Body of pancreas (tissue), 4 donors: ENCODE data around the gene PPCDC. TPM values are rescaled to one million over a fixed set of nuclear protein-coding genes. Genes with fewer than 3 reads are reported as not detected.
"Not testable (repeated sequence)": the region's sequence is repeated elsewhere in the genome, so short reads cannot be mapped to it uniquely, and the experiment has no call there.

Source experiments
- ATAC-seq: fragments of 150-250 bp; one replicate; pipeline ENCODE4 v1.9.1; 2016
- DNase-seq, 4 donors: peaks; one replicate each; pipeline ENCODE4 v3.0.0-alpha.2; 2019
- H3K27ac ChIP-seq, 4 donors: fragments of 200-600 bp; sonication (generic); 1 replicate in 3 of 4; 2 replicates in 1 of 4; pipeline versions ENCODE4 v1.5.1 to v1.6.1; 2016 to 2019; ENCODE audit warnings: mild to moderate bottlenecking in 1 of 4, mixed read lengths in 1 of 4, moderate library complexity in 1 of 4
- H3K27me3 ChIP-seq, 2 donors: fragments of 200-600 bp; sonication (generic); one replicate each; pipeline ENCODE4 v1.6.0; 2016; ENCODE audit warnings: mild to moderate bottlenecking in 1 of 2
- H3K36me3 ChIP-seq, 2 donors: fragments of 200-600 bp; sonication (generic); replicated peaks in 1 of 2; 2 replicates each; pipeline ENCODE4 v1.5.1; 2016; ENCODE audit warnings: low read depth in 2 of 2; ENCODE audit not compliant: insufficient read depth in 1 of 2
- H3K4me1 ChIP-seq: fragments of 200-600 bp; sonication (generic); one replicate; pipeline ENCODE4 v1.6.0; 2016
- H3K4me3 ChIP-seq, 2 donors: fragments of 200-600 bp; sonication (generic); 1 replicate in 1 of 2; 2 replicates in 1 of 2; pipeline ENCODE4 v1.5.1; 2016 to 2019
- H3K9me3 ChIP-seq, 3 donors: fragments of 200-600 bp; sonication (generic); 1 replicate in 2 of 3; 2 replicates in 1 of 3; pipeline ENCODE4 v1.5.1; 2016
- POLR2A ChIP-seq, 3 donors: fragments of 450-650 bp; IDR thresholded peaks; one replicate each; pipeline ENCODE4 v1.6.1; 2016; ENCODE audit warnings: antibody characterized with exemption in 3 of 3, mild to moderate bottlenecking in 2 of 3
- WGBS, 2 donors: methylation state at CpG; one replicate each; pipeline ENCODE4 v1.1.5; 2017; 5-methylcytosine and 5-hydroxymethylcytosine counted together
- intact Hi-C: fragments of 100-400 bp; cut with DNase I; formaldehyde crosslinking; loops from one replicate; pipeline ENCODE4 v1.15.1; 2023
- total RNA-seq, 2 donors: library from RNA; depleted of rRNA; stranded (reverse); fragments of >200 nt; gene quantifications; one replicate each; pipeline ENCODE4 v1.1.0, GENCODE V29; 2016
- TF ChIP-seq, protein P1 (sequence below), 7 experiments: fragments of 450-650 bp in 4 of 7; fragments of 200-600 bp in 3 of 7; sonication (generic) in 3 of 7; IDR thresholded peaks; one replicate each; pipeline ENCODE4 v1.5.1; 2016 to 2019; ENCODE audit warnings: antibody characterized with exemption in 7 of 7

Gene PPCDC
- total RNA-seq, 2 donors from 2014 or later = 12.5 to 13.2 TPM

DNA sequence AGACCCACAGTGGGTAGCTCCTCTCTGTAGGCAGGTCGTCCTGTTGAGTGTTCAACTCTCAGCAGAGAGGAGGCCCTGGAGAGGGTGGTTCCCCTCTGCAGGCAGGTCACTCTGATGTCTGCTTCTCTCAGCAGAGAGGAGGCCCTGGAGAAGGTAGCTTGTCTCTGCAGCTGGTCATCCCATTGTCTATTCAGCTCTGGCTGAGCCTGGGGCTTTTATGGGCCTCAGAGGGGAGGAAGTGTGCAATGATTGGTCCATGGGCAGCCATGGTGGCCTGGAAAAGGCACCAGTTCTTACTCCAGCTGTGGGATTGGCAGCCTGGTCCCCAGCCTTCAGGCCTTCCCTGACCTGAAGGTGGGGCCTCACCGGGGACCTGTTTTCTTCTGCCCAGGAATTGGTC, 52.9 kb downstream of the PPCDC start:
- DNase-seq (no peak), ATAC-seq (no peak)
- TF ChIP-seq, protein P1, sequence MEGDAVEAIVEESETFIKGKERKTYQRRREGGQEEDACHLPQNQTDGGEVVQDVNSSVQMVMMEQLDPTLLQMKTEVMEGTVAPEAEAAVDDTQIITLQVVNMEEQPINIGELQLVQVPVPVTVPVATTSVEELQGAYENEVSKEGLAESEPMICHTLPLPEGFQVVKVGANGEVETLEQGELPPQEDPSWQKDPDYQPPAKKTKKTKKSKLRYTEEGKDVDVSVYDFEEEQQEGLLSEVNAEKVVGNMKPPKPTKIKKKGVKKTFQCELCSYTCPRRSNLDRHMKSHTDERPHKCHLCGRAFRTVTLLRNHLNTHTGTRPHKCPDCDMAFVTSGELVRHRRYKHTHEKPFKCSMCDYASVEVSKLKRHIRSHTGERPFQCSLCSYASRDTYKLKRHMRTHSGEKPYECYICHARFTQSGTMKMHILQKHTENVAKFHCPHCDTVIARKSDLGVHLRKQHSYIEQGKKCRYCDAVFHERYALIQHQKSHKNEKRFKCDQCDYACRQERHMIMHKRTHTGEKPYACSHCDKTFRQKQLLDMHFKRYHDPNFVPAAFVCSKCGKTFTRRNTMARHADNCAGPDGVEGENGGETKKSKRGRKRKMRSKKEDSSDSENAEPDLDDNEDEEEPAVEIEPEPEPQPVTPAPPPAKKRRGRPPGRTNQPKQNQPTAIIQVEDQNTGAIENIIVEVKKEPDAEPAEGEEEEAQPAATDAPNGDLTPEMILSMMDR (IDR thresholded peaks at IDR 0.05) = no peak
- TF ChIP-seq POLR2A (IDR thresholded peaks at IDR 0.05) = no peak
- WGBS, 2 donors = 80 to 82% methylated on average over 1 to 2 of the region's 2 CpGs
- intact Hi-C loops = no loop called here
- Histone ChIP-seq H3K4me1 (no peaks in the 10 kb centered on the region), H3K27me3 (no peaks in the 10 kb centered on the region), H3K36me3 (no peaks in the 10 kb centered on the region), H3K9me3 (no peaks in the 10 kb centered on the region), H3K27ac (no peak overlapping the region), H3K4me3 (no peak overlapping the region)

DNA sequence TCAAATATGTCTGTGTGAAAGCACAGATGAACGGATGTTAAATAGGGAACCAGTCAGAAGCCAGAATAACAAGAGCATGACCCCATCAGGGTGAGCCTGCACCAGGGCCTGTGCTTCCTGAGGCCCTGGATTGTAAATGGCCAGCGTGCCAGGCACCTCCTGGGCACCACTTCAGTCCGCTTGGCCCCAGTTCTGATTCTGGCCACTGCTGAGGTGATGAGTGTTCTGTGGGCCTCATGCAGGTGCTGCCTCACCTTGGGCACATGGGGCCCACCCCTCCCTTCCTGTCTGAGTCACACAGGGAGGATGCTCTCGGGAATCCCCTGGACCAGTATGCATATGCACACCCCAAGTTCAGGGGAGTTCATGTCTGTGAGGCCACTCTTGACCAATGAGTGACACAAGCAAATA, 54.2 kb downstream of the PPCDC start:
- intact Hi-C loops, H3K9me3 ChIP-seq, DNase-seq, H3K27me3 ChIP-seq, H3K27ac ChIP-seq, H3K4me3 ChIP-seq, H3K36me3 ChIP-seq, H3K4me1 ChIP-seq, ATAC-seq: not testable (repeated sequence)
- WGBS, 2 donors = 75 to 86% methylated on average over 4 of the region's 4 CpGs

DNA sequence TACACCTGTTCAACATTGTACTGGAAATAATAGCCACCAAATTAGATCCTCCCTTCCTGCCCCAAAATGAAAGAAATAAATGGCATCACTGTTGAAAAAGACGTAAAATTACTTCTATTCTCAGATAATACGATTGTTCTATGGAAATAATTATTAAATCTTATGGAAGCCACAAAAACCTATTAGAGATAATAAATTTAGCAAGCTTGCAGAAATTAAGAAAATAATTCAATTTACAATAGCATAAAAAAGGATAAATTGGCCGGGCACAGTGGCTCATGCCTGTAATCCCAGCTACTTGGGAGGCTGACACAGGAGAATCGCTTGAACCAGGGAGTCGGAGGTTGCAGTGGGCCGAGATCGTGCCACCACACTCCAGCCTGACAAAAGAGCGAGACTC, 57.8 kb downstream of the PPCDC start:
- Histone ChIP-seq H3K27ac (no peak overlapping the region), H3K4me3 (no peak overlapping the region), H3K9me3 (no peaks in the 10 kb centered on the region), H3K4me1 (no peaks in the 10 kb centered on the region), H3K27me3 (no peaks in the 10 kb centered on the region), H3K36me3 (no peaks in the 10 kb centered on the region)
- TF ChIP-seq POLR2A (IDR thresholded peaks at IDR 0.05) = no peak
- intact Hi-C loops = no loop called here
- no peak for ATAC-seq
- DNase-seq = no peak
- WGBS, 2 donors = 83 to 92% methylated on average over 8 of the region's 8 CpGs

DNA sequence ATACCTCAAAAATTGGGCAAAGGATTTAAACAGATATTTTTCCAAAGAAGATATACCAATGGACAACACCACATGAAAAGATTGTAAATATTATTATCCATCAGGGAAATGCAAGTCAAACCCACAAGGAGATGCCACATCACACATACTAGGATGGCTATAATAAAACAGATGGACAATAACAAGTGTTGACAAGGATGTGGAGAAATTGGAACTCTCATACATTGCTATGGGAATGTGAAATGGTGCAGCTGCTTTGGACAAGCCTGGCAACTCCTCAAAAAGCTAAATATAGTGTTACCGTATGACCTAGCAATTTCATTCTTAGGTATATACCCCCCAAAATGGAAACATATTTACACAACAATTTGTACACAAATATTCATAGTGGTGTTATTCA, 59.3 kb downstream of the PPCDC start:
- no peaks in the 10 kb centered on the region for H3K9me3 ChIP-seq
- no peak for ATAC-seq
- no peaks in the 10 kb centered on the region for H3K36me3 ChIP-seq
- no peak for DNase-seq
- no peak overlapping the region for H3K4me3 ChIP-seq
- TF ChIP-seq, protein P1 (IDR thresholded peaks at IDR 0.05) = no peak
- TF ChIP-seq POLR2A (IDR thresholded peaks at IDR 0.05) = no peak
- H3K27me3 ChIP-seq = no peaks in the 10 kb centered on the region
- 42 to 50% methylated on average over 1 of the region's 1 CpG for WGBS, 2 donors
- intact Hi-C loops = no loop called here
- no peaks in the 10 kb centered on the region for H3K4me1 ChIP-seq
- H3K27ac ChIP-seq = no peak overlapping the region

DNA sequence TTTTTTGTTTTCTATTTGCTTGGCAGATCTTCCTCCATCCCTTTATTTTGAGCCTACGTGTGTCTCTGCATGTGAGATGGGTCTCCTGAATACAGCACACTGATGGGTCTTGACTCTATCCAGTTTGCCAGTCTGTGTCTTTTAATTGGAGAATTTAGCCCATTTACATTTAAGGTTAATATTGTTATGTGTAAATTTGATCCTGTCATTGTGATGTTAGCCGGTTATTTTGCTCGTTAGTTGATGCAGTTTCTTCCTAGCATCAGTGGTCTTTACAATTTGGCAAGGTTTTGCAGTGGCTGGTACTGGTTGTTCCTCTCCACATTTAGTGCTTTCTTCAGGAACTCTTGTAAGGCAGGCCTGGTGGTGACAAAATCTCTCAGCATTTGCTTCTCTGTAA, 62.3 kb downstream of the PPCDC start:
- H3K9me3 ChIP-seq, H3K27ac ChIP-seq, H3K4me3 ChIP-seq, H3K36me3 ChIP-seq, intact Hi-C loops, DNase-seq, H3K4me1 ChIP-seq, ATAC-seq, H3K27me3 ChIP-seq: not testable (repeated sequence)
- 97 to 99% methylated on average over 3 of the region's 3 CpGs for WGBS, 2 donors

DNA sequence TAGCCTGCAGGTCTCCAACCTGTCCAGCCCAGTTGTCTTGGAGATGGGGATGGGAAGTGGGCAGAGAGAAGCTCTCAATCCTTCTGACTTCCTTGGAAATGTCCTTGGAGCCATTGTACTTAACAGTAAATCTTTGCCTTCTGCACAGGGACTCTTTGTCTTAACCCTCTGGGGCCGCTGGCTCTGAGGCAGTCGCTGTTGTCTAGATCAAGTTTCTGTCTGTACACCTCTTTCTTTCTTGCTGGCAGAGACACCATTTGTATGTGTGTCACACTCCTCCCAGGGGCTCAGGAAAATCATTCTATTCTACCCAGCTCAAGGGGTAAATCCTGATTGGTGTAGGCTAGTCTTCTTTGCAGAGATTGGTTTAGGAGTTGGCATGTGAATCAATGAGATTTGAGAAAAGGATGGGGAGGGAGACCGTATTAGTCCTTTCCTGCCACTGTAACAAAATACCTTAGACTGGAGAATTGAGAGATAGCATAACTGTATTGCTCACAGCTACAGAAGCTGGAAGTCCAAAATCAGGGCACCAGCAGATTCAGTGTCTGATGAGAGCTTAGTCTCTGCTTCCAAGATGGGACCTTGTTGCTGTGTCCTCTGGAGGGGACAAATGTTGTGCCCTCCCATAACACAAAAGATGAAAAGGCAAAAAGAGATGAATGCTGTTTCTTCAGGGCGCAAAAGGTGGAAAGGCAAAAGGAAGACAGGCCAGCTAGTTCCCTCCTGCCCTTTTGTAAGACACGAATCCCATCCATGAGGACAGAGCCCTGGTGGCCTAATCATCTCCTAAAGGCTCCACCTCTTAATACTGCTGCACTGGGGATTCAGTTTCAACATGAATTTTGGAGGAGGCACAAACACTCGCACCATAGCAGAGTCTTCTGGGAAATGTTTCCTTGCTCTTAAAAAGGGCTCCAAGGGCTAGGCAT, 66.3 kb downstream of the PPCDC start:
- Histone ChIP-seq H3K27ac (peak overlapping the region in 1 of 4 donors; percentile 1), H3K9me3 (no peaks in the 10 kb centered on the region), H3K36me3 (no peaks in the 10 kb centered on the region), H3K4me3 (no peak overlapping the region), H3K4me1 (no peaks in the 10 kb centered on the region), H3K27me3 (no peaks in the 10 kb centered on the region)
- no peak for TF ChIP-seq POLR2A (IDR thresholded peaks at IDR 0.05)
- TF ChIP-seq, protein P1 (IDR thresholded peaks at IDR 0.05) = no peak
- WGBS, 2 donors = 72 to 90% methylated on average over 6 of the region's 6 CpGs
- intact Hi-C loops = no loop called here
- ATAC-seq (no peak), DNase-seq (no peak)
